HG03520 (cell line): ENCODE measurements around the gene QSOX1.
"Not testable (repeated sequence)": the region's sequence is repeated elsewhere in the genome, so short reads cannot be mapped to it uniquely, and the experiment has no call there.

Experiments used
- ATAC-seq: cut with Tn5 transposase; IDR thresholded peaks from one replicate; pipeline ENCODE4 v1.9.1; 2021; ENCODE audit warnings: mild to moderate bottlenecking, moderate library complexity; ENCODE audit not compliant: unreplicated experiment

The QSOX1 gene

DNA sequence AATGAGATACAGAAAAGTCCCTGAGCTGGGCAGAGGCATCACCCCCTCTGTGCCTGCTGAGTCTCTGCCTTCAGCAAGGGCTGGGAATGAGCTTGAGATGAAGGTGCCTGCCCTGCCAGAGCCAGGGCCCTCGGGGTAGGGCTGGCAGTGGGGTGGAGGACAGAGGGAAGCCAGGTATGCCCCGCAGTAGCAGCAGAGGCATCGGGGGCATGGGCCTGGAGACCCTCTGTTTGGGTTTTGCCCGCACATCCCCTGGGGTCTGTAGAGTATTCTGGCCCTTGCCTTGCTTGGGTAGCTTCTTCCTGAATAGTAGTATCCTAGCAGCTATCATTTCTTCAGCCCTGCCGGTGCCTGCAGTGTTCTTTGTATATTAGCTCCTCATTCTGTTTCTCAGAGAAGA is 33.0 kb downstream of the QSOX1 start:
- no peak for ATAC-seq

DNA sequence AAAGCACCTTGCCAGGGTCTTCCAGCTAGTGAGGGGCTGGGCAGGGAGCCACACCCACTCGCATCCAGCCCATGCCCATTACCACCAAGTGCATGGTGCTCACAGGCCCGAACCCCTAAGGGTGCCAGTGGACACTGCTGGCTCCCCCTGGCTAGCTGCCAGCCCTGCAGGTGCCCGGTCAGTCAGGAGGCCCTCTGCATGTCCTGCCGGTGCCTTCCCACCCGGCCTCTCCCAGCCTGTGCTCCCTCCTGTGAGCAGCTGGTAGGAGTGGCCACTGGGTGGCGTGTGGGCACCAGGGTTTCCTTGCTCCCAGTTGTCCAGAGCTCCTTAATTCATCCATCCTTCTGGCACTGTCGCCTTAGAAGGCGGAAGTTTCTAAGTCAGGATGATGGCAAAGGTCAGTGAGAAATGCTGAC is 33.4 kb downstream of the QSOX1 start:
- ATAC-seq = no peak

DNA sequence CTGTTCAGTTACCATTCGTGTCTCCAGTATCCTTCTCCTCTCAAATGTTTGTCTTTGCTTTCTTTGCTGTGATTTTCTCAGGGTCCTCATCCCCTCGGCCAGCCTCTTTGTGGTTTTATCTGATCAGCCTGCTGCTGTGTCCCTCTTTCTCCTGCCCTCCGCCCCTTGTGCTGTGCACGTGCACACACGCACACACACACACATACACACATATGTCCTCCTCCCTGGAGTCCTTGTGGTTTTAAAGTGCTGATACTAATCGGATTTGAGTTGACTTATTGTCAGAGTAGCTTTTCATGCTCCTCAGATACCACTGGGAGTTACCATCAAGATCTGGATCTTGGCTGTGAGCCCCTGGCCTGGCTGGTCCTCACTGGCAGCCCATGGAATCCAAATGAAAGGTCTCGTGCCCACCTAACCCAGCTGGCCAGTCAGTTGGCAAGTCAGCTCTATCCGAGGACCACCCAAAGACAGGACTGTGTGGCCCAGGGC is 34.1 kb downstream of the QSOX1 start:
- ATAC-seq = no peak

DNA sequence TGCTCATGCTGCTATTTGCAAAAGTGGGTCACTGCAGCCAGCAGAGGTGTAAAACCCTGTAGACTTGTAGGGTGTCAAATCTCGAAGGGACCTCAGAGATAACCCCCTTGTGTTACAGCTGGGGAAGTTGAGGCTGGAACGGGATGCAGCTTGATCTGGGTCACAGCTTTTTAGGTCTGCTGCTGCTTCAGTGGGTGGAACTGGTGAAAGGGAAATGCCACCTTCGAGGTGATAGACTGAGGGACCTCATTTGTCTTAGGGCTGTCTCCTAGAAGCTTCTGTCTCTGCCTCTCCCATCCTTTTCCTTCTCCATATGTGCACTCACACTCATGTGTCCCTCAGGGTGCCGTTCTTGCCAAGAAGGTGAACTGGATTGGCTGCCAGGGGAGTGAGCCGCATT is 35.4 kb downstream of the QSOX1 start:
- no peak for ATAC-seq

DNA sequence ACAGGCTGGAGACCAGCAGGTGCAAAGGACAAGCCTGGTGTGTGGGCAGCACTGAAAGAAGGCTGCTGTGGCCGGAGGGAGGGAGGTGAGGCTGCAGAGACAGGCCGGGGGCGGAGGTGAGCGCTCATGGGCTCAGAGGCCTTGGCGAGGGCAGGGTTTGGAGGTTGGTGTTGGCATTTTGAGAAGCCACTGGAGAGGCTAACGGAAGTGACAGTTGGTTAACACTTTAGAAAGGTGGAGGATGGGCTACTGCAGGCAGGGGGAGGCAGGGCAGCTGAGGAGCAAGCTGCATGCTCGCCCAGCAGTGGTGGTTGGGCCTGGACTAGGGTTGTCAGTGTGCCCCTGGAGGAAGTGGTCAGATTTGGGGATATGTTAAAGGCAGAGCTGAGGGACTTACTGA is 37.5 kb downstream of the QSOX1 start:
- ATAC-seq = no peak

DNA sequence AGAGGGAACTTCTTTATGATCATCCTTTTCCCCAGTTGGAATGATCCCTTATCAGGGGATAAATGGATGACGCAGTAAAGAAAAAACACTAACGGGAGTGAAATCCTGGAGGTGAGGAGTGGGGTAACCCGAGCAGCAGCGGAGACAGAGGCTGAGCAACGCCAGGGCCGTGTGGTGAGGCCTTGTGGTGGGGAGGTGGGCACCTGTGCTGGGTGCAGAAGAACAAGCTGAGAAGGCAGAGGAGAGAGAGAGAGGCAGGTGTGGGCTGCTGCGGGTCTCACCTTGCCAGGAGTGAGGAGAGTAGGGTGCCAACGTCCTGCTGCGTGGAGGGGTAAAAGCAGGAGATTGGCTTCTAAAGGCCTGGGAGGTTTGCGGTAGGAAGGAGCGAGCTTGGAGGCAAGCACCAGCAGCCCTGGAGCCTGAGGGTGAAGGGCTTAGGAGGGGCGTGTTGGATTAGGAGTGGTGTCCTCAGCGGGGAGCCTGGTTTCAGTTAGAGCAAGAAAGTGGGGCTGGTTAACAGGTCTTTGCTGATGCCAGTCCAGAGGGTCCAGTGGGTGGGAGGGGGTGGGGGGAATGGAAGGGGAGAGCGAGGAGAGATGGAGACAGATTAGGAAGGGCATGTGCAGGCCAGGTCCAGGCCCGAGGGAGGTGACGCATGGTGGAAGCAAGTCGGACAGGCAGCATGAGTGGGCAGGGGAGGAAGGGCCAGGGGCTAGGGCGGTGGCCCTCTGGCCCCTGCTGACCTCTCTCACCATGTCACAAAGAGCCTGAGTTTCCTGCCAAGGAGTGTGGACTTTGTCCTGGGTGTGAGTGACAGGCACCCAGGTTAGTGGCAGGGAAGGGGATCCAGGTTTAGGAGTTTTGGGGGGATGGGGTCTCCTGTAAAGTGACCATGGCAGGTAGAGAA is 38.7 kb downstream of the QSOX1 start:
- ATAC-seq = no peak

DNA sequence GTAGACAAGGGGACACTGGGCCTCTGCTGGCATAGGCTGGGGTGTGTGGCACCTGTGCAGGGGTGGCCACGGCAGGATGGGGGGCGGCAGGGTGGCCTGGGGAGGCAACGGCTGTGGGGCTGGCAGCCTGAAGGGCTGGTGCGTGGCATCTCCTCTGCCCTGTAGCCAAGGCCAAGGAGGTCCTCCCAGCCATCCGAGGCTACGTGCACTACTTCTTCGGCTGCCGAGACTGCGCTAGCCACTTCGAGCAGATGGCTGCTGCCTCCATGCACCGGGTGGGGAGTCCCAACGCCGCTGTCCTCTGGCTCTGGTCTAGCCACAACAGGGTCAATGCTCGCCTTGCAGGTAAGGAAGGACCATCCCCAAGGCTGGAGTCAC is 39.4 kb downstream of the QSOX1 start:
- ATAC-seq = no peak

DNA sequence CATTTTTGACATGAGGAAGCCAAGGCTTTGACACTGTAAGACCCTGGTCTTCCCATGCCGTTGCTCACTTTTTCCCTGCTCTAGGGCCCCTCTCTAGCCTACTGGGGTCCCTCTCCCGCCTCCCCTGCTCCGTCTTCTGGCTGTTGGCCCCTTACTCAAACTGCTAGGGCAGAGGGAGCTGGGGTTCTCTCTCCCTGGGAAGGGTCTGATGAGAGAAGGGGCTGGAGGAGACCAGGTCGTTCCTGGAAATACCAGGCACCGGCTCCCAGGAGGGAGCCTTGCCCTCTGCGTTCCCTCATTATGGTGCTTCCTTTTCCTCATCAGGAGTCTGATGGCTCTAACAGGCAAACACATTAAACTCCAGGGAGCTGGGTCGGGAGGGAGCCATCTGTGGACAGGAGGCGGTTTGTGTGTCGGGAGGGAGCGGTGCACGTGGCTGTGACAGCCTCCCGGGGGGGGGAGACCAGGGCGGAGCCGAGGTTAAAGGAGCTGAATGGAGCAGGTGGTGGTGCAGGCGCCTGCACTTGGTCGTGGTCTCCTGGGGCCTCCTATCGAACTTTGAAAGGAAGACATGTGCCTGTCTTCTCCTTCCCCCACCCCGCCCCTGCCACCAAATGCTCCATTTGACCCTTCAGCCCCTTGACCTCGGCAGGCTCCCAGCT is 40.0 kb downstream of the QSOX1 start:
- no peak for ATAC-seq

DNA sequence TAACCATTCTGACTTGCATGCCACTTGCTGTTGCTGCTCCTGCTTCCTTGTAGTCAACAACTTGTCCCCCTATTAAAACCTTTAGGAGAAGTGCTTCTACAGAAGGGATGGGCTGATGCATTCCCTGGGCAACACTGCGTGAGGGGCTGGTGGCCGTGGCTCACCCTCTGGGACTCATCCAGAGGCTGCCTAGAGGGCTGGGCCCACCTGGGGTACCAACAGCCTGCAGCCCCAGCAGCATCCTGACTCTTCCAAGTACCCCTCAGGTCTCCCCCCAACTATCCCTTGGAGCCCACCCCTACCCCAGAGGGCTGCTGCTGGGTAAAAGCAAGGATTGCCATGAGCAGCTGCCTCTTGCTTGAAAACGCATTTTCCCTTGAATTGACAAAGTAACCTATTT is 40.7 kb downstream of the QSOX1 start:
- ATAC-seq = no peak

DNA sequence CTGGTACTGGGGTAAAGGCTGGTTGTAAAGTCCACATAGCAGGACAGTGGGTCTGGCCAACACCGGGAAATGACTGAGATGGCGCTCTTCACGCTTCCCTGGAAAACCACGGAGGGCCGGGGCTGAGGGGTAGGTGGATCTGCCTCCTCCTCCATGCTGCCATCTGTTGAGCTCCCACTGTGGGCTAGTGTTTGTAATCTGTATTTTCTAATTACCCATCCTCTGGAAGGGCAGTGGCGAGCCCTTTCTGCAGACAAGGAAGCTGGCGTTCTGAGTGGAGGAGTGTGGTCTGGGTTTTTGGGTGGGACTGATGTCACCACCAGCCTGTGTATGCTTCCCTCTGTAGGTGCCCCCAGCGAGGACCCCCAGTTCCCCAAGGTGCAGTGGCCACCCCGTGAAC is 41.2 kb downstream of the QSOX1 start:
- no peak for ATAC-seq

DNA sequence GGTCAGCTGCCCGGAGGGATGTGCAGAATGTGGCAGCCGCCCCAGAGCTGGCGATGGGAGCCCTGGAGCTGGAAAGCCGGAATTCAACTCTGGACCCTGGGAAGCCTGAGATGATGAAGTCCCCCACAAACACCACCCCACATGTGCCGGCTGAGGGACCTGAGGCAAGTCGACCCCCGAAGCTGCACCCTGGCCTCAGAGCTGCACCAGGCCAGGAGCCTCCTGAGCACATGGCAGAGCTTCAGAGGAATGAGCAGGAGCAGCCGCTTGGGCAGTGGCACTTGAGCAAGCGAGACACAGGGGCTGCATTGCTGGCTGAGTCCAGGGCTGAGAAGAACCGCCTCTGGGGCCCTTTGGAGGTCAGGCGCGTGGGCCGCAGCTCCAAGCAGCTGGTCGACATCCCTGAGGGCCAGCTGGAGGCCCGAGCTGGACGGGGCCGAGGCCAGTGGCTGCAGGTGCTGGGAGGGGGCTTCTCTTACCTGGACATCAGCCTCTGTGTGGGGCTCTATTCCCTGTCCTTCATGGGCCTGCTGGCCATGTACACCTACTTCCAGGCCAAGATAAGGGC is 41.9 kb downstream of the QSOX1 start:
- no peak for ATAC-seq

DNA sequence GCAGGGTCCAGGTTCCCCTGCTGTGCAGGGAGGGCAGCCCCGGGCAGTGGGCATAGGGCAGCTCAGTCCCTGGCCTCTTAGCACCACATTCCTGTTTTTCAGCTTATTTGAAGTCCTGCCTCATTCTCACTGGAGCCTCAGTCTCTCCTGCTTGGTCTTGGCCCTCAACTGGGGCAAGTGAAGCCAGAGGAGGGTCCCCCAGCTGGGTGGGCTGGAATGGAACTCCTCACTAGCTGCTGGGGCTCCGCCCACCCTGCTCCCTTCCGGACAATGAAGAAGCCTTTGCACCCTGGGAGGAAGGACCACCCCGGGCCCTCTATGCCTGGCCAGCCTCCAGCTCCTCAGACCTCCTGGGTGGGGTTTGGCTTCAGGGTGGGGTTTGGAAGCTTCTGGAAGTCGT is 42.6 kb downstream of the QSOX1 start:
- ATAC-seq = no peak

DNA sequence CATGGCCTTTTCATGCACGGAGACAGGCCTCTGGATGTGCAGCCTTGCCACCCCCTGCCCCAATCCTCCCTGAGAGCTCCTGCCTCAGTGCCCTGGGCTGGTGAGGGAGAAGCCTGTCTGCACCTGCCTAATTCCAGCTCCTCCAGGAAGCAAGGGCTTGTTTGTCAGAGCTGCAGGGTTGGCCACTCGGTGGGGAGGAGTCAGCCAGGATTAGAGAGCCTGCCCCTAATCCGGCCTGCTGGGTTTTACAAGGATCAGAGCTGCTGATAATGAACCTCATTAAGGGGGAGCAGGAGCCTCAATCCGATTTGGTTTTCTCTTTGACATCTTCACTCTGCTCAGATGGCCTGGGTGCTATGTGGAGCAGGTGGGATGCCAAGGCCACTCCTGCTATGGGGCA is 43.5 kb downstream of the QSOX1 start:
- ATAC-seq = no peak

DNA sequence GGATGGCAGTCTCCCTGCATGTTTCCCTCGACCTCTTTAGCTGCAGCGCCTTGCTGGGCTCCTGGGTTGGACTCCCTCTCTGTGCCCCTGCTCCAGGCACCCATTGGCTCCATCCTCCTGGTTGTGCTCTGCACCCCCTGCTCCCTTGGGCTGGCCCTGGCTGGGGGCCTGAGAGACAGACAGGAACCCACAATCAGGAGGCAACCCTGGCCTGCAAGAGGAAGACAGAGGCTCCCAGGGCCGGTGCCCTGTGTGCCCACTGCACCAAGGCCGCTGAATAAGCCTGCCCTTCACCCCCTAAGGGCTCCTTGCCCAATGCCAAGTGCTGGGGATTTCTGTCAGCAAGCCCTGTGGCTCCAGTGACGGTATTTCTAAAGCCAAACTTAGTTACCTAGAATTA is 43.9 kb downstream of the QSOX1 start:
- no peak for ATAC-seq

DNA sequence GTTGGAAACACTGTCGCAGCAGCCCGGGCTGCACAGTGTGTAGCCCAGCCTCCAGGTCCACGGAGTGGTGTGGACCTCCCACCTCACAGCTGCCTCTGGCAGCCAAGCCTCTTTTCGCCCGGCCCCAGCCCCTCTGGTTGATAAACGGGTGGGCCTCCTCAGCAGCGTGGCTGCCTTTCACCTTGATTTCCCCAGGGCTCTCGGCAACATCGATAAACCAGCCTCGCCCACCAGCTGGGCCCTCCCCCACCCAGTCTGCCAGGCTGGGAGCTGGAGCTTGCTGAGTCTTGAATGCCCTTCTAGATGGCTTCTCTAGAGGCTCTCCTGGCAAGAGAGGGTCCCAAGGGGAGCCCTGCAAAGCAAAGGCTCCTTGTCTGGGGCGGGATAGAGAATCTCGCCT is 44.3 kb downstream of the QSOX1 start:
- ATAC-seq = no peak

DNA sequence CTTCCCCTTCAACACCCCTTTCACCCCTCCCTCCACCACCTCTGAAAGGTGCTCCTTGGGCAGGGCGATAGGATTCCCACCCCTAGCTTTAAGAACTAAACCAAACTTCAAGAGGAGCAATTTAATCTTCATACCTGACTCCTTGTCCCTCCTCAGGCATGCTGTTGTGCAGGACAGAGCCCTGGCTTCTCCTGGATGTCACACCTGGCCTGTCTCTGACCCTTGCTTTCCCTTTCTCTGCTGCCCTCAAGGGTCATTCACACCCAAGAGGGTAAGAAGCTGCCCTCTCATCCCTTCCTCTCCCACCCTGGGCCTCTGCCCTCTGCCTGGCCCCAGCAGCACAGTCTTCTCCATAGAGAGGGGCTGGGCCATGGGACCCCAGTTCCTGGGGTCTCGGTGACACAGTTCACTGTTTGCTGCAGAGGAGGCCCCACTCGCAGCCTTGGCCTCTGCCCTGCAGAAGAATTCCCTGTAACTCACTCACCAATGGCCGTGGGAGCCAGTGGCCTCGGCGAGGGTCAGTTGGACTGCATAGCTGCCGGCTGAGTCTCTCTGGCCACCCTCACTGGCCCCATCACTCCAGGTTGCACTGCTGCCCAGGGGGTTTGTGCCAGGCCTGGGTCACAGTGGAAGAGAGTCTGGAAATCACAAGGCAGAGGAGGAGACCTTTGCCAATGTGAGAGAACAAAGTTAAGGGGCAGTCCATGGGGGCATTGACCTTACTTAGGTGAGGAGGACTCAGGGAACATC is 47.0 kb downstream of the QSOX1 start:
- no peak for ATAC-seq

DNA sequence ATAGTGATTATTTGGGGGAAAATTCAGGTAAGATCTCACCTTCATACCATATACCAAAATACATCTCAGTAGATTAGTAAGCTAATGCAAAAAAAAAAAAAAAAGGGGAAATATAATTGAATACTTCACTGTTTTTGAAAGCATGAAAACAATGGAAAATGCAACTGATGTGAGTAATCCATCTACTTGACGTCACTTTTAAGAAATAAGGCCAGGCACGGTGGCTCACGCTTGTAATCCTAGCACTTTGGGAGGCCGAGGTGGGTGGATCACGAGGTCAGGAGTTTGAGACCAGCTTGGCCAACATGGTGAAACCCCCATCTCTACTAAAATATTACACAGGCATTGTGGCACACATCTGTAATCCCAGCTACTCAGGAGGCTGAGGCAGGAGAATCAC is 47.9 kb downstream of the QSOX1 start:
- ATAC-seq = not testable (repeated sequence)

DNA sequence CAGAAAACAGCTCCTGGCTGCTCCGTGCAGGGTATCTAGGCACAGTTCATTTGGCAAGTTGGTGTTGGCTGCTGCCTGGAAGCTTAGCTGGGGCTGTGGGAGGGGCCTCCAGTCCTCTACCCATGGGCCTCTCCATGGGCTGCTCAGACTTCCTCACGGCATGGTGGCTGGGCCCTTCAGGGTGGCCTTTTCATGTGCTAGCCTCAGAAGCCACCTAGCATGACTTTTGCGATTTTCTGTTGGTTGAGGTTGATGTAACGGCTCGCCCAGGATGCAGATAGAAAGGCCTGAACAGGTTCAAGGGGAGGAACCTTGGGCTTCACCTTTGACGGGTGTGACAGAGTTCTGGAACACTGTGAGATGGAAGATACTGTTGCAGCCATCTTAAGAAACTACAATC is 49.6 kb downstream of the QSOX1 start:
- ATAC-seq = no peak

DNA sequence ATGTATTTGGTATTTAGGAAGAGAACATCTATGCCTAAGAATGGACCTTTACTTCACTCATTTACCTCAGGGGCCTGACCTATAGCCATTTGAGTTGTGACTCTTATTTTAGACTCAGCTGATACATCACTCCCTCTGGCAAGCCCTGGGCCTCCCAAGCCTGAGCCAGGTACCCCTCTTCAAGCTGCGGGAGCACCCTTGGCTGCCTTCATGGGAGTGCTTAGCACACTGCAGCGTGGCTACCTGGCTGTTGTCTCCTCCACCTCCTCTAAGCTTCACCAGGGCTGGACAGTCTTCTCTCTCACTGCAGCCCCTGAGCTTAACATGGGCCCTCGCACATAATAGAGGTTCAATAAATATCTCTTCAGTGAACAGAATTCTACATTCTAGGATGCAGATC is 51.9 kb downstream of the QSOX1 start:
- no peak for ATAC-seq

DNA sequence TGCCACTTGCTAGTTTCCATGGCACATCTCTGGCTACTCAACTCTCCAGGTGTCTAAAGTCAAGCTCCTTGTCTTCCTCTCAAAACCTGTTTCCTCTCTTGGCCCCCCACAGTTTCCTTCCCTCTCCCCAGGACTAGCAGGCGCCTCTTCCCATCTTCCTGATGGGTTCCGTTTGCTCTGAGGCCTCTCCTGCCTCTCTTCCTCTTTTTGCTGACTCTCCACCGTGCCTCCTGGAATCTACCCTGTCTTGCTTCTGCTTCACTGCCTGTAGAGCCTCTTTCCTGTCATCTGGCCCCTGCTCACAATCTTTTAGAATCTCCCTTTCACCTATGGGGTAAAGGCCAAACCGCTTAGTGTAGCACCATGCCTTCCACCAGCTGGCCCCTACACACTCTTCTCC is 53.6 kb downstream of the QSOX1 start:
- no peak for ATAC-seq

DNA sequence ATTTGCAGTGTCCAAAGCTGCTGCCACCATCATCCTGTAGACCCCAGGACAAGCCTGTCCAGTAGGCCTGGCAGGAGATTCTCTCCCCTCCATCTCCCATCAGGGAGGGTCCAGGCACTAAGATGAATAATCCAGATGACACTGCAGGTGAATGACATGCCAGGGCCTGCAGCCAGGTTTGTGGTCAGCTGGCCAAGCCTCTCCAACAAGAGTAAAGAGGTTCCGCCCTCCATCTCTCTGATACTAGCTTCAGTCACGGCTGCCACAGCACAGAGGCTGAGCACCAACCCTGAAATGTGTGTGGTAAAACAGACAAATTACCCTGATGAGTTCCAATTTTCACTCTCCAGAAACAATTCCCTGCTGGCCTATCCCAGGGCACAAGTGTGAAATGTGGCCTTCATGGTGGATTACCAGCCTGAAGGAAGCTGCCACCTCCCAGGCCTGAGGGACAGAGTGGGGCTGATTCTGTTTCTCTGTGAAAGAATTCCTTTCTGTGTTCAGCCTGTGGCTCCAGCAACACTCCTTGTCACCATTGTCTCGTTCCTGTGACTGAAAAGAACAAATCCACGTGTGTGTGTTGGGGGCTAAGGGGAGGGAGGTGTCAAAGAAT is 55.4 kb downstream of the QSOX1 start:
- no peak for ATAC-seq
